A673 (cell line): Measurements from ENCODE around the gene SARDH. TPM values are rescaled to one million over a fixed set of nuclear protein-coding genes. Genes with fewer than 3 reads are reported as not detected.

Experiments
- BruUV-seq: library from RNA; stranded (reverse); fragments of 400-500 nt; replicated peaks from 2 replicates; lab custom pipeline; 2021; lab: Mats Ljungman, UMichigan
- CTCF ChIA-PET: fragments of 300-600 bp; sonication (Branson Sonifier 250); formaldehyde crosslinking; loops from one replicate; lab custom pipeline; 2022; ENCODE audit warnings: antibody characterized with exemption; lab: Charles Lee
- POLR2A ChIA-PET: fragments of 300-600 bp; sonication (Branson Sonifier 250); formaldehyde crosslinking; loops from one replicate; lab custom pipeline; 2022; ENCODE audit warnings: antibody characterized with exemption; ENCODE audit not compliant: low non-redundant PET; lab: Charles Lee
- DNase-seq: peaks from one replicate; pipeline ENCODE4 v3.0.0-alpha.2; 2015; ENCODE audit warnings: low spot score
- H3K27ac ChIP-seq: fragments of 200-600 bp; sonication (generic); 2 replicates; pipeline ENCODE4 v1.5.1; 2016; ENCODE audit warnings: mixed run types, low read depth, mild to moderate bottlenecking, mixed read lengths, antibody characterized with exemption, low read length; ENCODE audit not compliant: poor library complexity, severe bottlenecking
- H3K27me3 ChIP-seq: fragments of 200-600 bp; sonication (generic); replicated peaks from 2 replicates; pipeline ENCODE4 v1.6.1; 2017; ENCODE audit warnings: mixed run types, low read depth, mild to moderate bottlenecking, mixed read lengths, antibody characterized with exemption, low read length; ENCODE audit not compliant: insufficient read depth, poor library complexity
- H3K36me3 ChIP-seq: fragments of 200-600 bp; sonication (generic); 2 replicates; pipeline ENCODE4 v1.6.1; 2016; ENCODE audit warnings: mixed run types, mild to moderate bottlenecking, mixed read lengths, antibody characterized with exemption, low read length; ENCODE audit not compliant: insufficient read depth, poor library complexity, severe bottlenecking
- H3K4me1 ChIP-seq: fragments of 200-600 bp; sonication (generic); 2 replicates; pipeline ENCODE4 v1.6.1; 2017; ENCODE audit warnings: mixed run types, mild to moderate bottlenecking, mixed read lengths, antibody characterized with exemption, low read length; ENCODE audit not compliant: insufficient read depth, poor library complexity, severe bottlenecking
- H3K4me3 ChIP-seq: fragments of 200-600 bp; sonication (generic); 2 replicates; pipeline ENCODE4 v1.5.1; 2016; ENCODE audit warnings: low read depth, mixed run types, mild to moderate bottlenecking, mixed read lengths, low read length; ENCODE audit not compliant: poor library complexity, severe bottlenecking
- H3K9me3 ChIP-seq: fragments of 200-600 bp; sonication (generic); 2 replicates; pipeline ENCODE4 v1.6.1; 2016; ENCODE audit warnings: mixed run types, low read depth, mild to moderate bottlenecking, mixed read lengths, antibody characterized with exemption, low read length; ENCODE audit not compliant: poor library complexity, severe bottlenecking
- CTCF ChIP-seq: fragments of 300-800, 200-600 bp; sonication (generic); conservative IDR thresholded peaks from 2 replicates; pipeline ENCODE4 v1.5.1; 2017; ENCODE audit warnings: low read depth, mild to moderate bottlenecking, antibody characterized with exemption, low read length, moderate library complexity, mixed read lengths
- EZH2 ChIP-seq: fragments of 200-600 bp; sonication (generic); IDR thresholded peaks from 2 replicates; pipeline ENCODE4 v1.6.1; 2017; ENCODE audit warnings: borderline replicate concordance, low read depth, mild to moderate bottlenecking, mixed read lengths, antibody characterized with exemption, low read length; ENCODE audit not compliant: poor library complexity, severe bottlenecking
- intact Hi-C: fragments of 100-400 bp; cut with micrococcal nuclease; formaldehyde crosslinking; loops from one replicate; pipeline ENCODE4 v1.10.0; 2022; ENCODE audit not compliant: unreplicated experiment
- total RNA-seq: library from RNA; stranded (reverse); gene quantifications from 2 replicates; pipeline ENCODE4 v1.2.3, GENCODE V29; 2021

SARDH gene
- total RNA-seq, 1 experiment from 2014 or later = 0.37 TPM

- Histone ChIP-seq H3K4me3 (no peak overlapping the region), H3K27me3 (no peaks in the 10 kb centered on the region), H3K4me1 (peaks cover 22% of the 10 kb centered on the region), H3K27ac (no peak overlapping the region), H3K9me3 (no peaks in the 10 kb centered on the region), H3K36me3 (no peaks in the 10 kb centered on the region)
- DNase-seq = no peak
- no TSS peak for BruUV-seq
- ChIA-PET CTCF (no interaction called here), POLR2A (no interaction called here)
- no peak for TF ChIP-seq CTCF
- TF ChIP-seq EZH2 = no peak
- intact Hi-C loops = no loop called here
These were observed 26.5 kb downstream of the SARDH start for GRCh38 chr9:133711428-133712220.

GRCh38 chr9:133710661-133711427, 27.3 kb downstream of the SARDH start:
- H3K27me3 ChIP-seq = no peaks in the 10 kb centered on the region
- no peaks in the 10 kb centered on the region for H3K36me3 ChIP-seq
- H3K4me3 ChIP-seq = no peak overlapping the region
- H3K9me3 ChIP-seq = no peaks in the 10 kb centered on the region
- no peak for TF ChIP-seq CTCF
- TF ChIP-seq EZH2 = no peak
- intact Hi-C loops = no loop called here
- no TSS peak for BruUV-seq
- ChIA-PET POLR2A (no interaction called here), CTCF (no interaction called here)
- no peak for DNase-seq
- peaks cover 26% of the 10 kb centered on the region for H3K4me1 ChIP-seq
- H3K27ac ChIP-seq = no peak overlapping the region

- Histone ChIP-seq H3K4me1 (peaks cover 18% of the 10 kb centered on the region), H3K4me3 (no peak overlapping the region), H3K27me3 (no peaks in the 10 kb centered on the region), H3K9me3 (no peaks in the 10 kb centered on the region), H3K36me3 (no peaks in the 10 kb centered on the region), H3K27ac (no peak overlapping the region)
- intact Hi-C loops = no loop called here
- ChIA-PET POLR2A (no interaction called here), CTCF (no interaction called here)
- no TSS peak for BruUV-seq
- no peak for DNase-seq
- no peak for TF ChIP-seq EZH2
- no peak for TF ChIP-seq CTCF
These were observed 28.2 kb downstream of the SARDH start for GRCh38 chr9:133709691-133710571.
